ENCODE measurements around the gene ELAPOR1. TPM values are rescaled to one million over a fixed set of nuclear protein-coding genes. Genes with fewer than 3 reads are reported as not detected.

Gene ELAPOR1
- total and polyA plus RNA-seq, 2 of the 4 experiments (the other 2 are of a cell fraction), result 0.54 to 1.6 TPM

GRCh38 chr1:109163551-109163950 is 49.6 kb downstream of the ELAPOR1 start:
- CTCF ChIA-PET, result no interaction called here

More at GRCh38 chr1:109163551-109163950, 49.6 kb downstream of the ELAPOR1 start:
- H2BK5ac ChIP-seq (ENCODE audit: low read depth, low read length, poor library complexity, severe bottlenecking), result no peak overlapping the region
- H4K91ac ChIP-seq (ENCODE audit: insufficient read depth, low read depth, low read length), result peak overlapping the region; percentile 71
- H2BK20ac ChIP-seq (ENCODE audit: low read depth, low read length), result peak overlapping the region; percentile 71
- H3K27me3 ChIP-seq (ENCODE audit: control insufficient read depth, insufficient read depth, low read length), result no peaks in the 10 kb centered on the region
- in situ Hi-C loops (cut with MboI; ENCODE audit: low sequenced_read_pairs), result no loop called here
- H3K4ac ChIP-seq (ENCODE audit: low read depth, low read length), result peak overlapping the region; percentile 38
- POLR2A ChIA-PET (ENCODE audit: unreplicated experiment), result interaction anchor here (0.8 kb wide), 1 partner anchor 9 kb away, joined by 3 read pairs; no protein-coding TSS in a partner anchor
- no peak overlapping the region for H2AK9ac ChIP-seq (replicated peaks; ENCODE audit: low read depth, low read length, poor library complexity)
- no peaks in the 10 kb centered on the region for H3K9me3 ChIP-seq (ENCODE audit: control insufficient read depth, insufficient read depth, low read length)
- H2AFZ ChIP-seq (replicated peaks; ENCODE audit: low read length, poor library complexity), result peak overlapping the region; percentile 45
- dilution Hi-C loops (cut with HindIII; ENCODE audit: low sequenced_read_pairs, unreplicated experiment), result no loop called here
- no peak overlapping the region for H3K56ac ChIP-seq (ENCODE audit: extremely low read depth, insufficient read depth, low read length)
- H3K4me1 ChIP-seq (ENCODE audit: control insufficient read depth, insufficient read depth, low read length), result peaks cover 11% of the 10 kb centered on the region
- H3K27ac ChIP-seq (ENCODE audit: insufficient read depth, low read length), result no peak overlapping the region; the same call in 1 of the 2 replicates
- no TSS peak for BruUV-seq (replicated peaks)
- H3K9me1 ChIP-seq (ENCODE audit: insufficient read depth, low read length), result peaks cover 8% of the 10 kb centered on the region
- peak overlapping the region; percentile 28; the same call in 1 of the 2 replicates for H4K5ac ChIP-seq (ENCODE audit: low read depth, low read length)
- 0 out of 2 replicates have a peak, but pooled peaks cover 5% of the 10 kb centered on the region for H4K20me1 ChIP-seq (ENCODE audit: insufficient read depth, low read length)
- H3K4me2 ChIP-seq (ENCODE audit: low read depth, low read length), result no peak overlapping the region
- H3K18ac ChIP-seq (ENCODE audit: low read depth, low read length), result peak overlapping the region; percentile 25; the same call in 1 of the 2 replicates
- no peak overlapping the region for H3K9ac ChIP-seq (ENCODE audit: low read depth, low read length)
- no peak overlapping the region for H3K23ac ChIP-seq (ENCODE audit: low read depth, low read length)
- H3K36me3 ChIP-seq (ENCODE audit: control insufficient read depth, insufficient read depth, low read length), result no peaks in the 10 kb centered on the region
- no peak overlapping the region for H3K4me3 ChIP-seq (ENCODE audit: insufficient read depth, low read depth, low read length)
- peak overlapping the region; percentile 83; the same call in 2 of the 3 replicates for H2BK15ac ChIP-seq (ENCODE audit: low read depth, low read length)
- peak overlapping the region; percentile 71 for H2BK120ac ChIP-seq (ENCODE audit: low read depth, low read length)
- ATAC-seq (ENCODE audit: low read depth) (no peak), DNase-seq (no peak)
- intact Hi-C loops (cut with micrococcal nuclease), result no loop called here
- peak overlapping the region; percentile 34 to 41; a peak in 2 of 4 replicates for H4K8ac ChIP-seq (ENCODE audit: low read depth in 2 of 2, low read length in 2 of 2)
- peak overlapping the region; percentile 76 for H2AK5ac ChIP-seq (ENCODE audit: low read depth, low read length)
- no peaks in the 10 kb centered on the region for H3K79me1 ChIP-seq (ENCODE audit: low read depth in 1 of 2, low read length in 2 of 2)
- H3K14ac ChIP-seq (replicated peaks; ENCODE audit: low read depth, low read length), result peak overlapping the region; percentile 86; the same call in 1 of the 2 replicates
- no peak for TF ChIP-seq MAFK (IDR thresholded peaks at IDR 0.05; ENCODE audit: low read depth, low read length)
- TF ChIP-seq MXI1 (IDR thresholded peaks at IDR 0.05; ENCODE audit: borderline replicate concordance, low read depth, low read length), result no peak
- TF ChIP-seq POLR2A (IDR thresholded peaks at IDR 0.05; ENCODE audit: low read depth, low read length), result no peak
- no peak for TF ChIP-seq NFE2L2 (IDR thresholded peaks at IDR 0.05; ENCODE audit: low read depth, low read length)
- TF ChIP-seq RAD21 (IDR thresholded peaks at IDR 0.05; ENCODE audit: low read length), result no peak
- TF ChIP-seq RCOR1 (IDR thresholded peaks at IDR 0.05; ENCODE audit: insufficient replicate concordance, low read length), result no peak
- TF ChIP-seq SMC3 (IDR thresholded peaks at IDR 0.05; ENCODE audit: low read depth, low read length), result no peak

Small RNA genes within 50 kb of the gene (microRNA-seq; reads per million reads assigned to microRNA genes)
- not detected for gene AL356488.2 (ENCODE audit: insufficient read depth, insufficient read length)

Small RNA genes within 50 kb of the gene (small RNA-seq; reads per million reads assigned to genes)
- gene AL356488.2, result 0 reads per million in 5 experiments

Other genes with a start within 250 kb of the ELAPOR1 start
- 16.7 and 23.1 TPM in 2 replicates for gene GPSM2, start 237.1 kb upstream of the ELAPOR1 start, total RNA-seq (2012; rRNA removed)
- 7.1 and 9.3 TPM in 2 replicates for gene GPSM2, start 237.1 kb upstream of the ELAPOR1 start, polyA plus RNA-seq (2012; rRNA removed)
- gene CLCC1, start 150.6 kb upstream of the ELAPOR1 start, total RNA-seq (2012; rRNA removed), result 29.6 and 41.4 TPM in 2 replicates
- 18.0 and 19.3 TPM in 2 replicates for gene CLCC1, start 150.6 kb upstream of the ELAPOR1 start, polyA plus RNA-seq (2012; rRNA removed)
- 17.4 and 23.3 TPM in 2 replicates for gene WDR47, start 72.0 kb upstream of the ELAPOR1 start, total RNA-seq (2012; rRNA removed)
- gene WDR47, start 72.0 kb upstream of the ELAPOR1 start, polyA plus RNA-seq (2012; rRNA removed), result 7.4 and 8.2 TPM in 2 replicates
- 13.1 and 81.4 TPM in 2 replicates for gene TAF13, start 38.1 kb upstream of the ELAPOR1 start, total RNA-seq (2012; rRNA removed)
- 28.0 and 42.5 TPM in 2 replicates for gene TAF13, start 38.1 kb upstream of the ELAPOR1 start, polyA plus RNA-seq (2012; rRNA removed)
- gene TMEM167B, start 23.4 kb upstream of the ELAPOR1 start, total RNA-seq (2012; rRNA removed), result 27.5 and 32.1 TPM in 2 replicates
- 19.2 and 21.6 TPM in 2 replicates for gene TMEM167B, start 23.4 kb upstream of the ELAPOR1 start, polyA plus RNA-seq (2012; rRNA removed)
- gene SARS1, start 99.8 kb downstream of the ELAPOR1 start, total RNA-seq (2012; rRNA removed), result 348 and 373 TPM in 2 replicates
- gene SARS1, start 99.8 kb downstream of the ELAPOR1 start, polyA plus RNA-seq (2012; rRNA removed), result 214 and 231 TPM in 2 replicates
- 1.1 and 1.3 TPM in 2 replicates for gene CELSR2, start 135.4 kb downstream of the ELAPOR1 start, total RNA-seq (2012; rRNA removed)
- gene CELSR2, start 135.4 kb downstream of the ELAPOR1 start, polyA plus RNA-seq (2012; rRNA removed), result 5.0 and 5.3 TPM in 2 replicates
- gene PSRC1, start 169.0 kb downstream of the ELAPOR1 start, total RNA-seq (2012; rRNA removed), result 34.6 and 36.4 TPM in 2 replicates
- 40.3 and 42.1 TPM in 2 replicates for gene PSRC1, start 169.0 kb downstream of the ELAPOR1 start, polyA plus RNA-seq (2012; rRNA removed)
- gene MYBPHL, start 192.9 kb downstream of the ELAPOR1 start, total RNA-seq (2012; rRNA removed), result not detected in 2 replicates
- gene MYBPHL, start 192.9 kb downstream of the ELAPOR1 start, polyA plus RNA-seq (2012; rRNA removed), result 0.07 TPM in 1 of 2 replicates, not detected in the other

Measured in IMR-90 (cell line).